ENCODE measurements around the gene RAX.

The RAX gene

GRCh38 chr18:59239642-59240041 is 33.6 kb downstream of the RAX start:
- DNase-seq = no peak

GRCh38 chr18:59238385-59238784 is 34.9 kb downstream of the RAX start:
- no peak for DNase-seq

- DNase-seq = no peak
These were observed 40.2 kb downstream of the RAX start for GRCh38 chr18:59233017-59233410.

- no peak for DNase-seq
These were observed 40.8 kb downstream of the RAX start for GRCh38 chr18:59232309-59233016.

GRCh38 chr18:59231877-59232276 is 41.4 kb downstream of the RAX start:
- DNase-seq = no peak

GRCh38 chr18:59231114-59231513 is 42.1 kb downstream of the RAX start:
- DNase-seq = no peak

- no peak for DNase-seq
These were observed 43.4 kb downstream of the RAX start for GRCh38 chr18:59229701-59230443.

GRCh38 chr18:59229191-59229590 is 44.1 kb downstream of the RAX start:
- DNase-seq = no peak

GRCh38 chr18:59228351-59228750 is 44.9 kb downstream of the RAX start:
- no peak for DNase-seq

GRCh38 chr18:59222341-59222740 is 50.9 kb downstream of the RAX start:
- DNase-seq = no peak

GRCh38 chr18:59220784-59221765 is 52.2 kb downstream of the RAX start:
- DNase-seq = no peak

- DNase-seq = no peak
These were observed 53.0 kb downstream of the RAX start for GRCh38 chr18:59220164-59220783.

GRCh38 chr18:59219672-59220163 is 53.5 kb downstream of the RAX start, which contains the start of gene GRP:
TSS of gene GRP (plus strand) at chr18:59220158. CDS start at chr18:59220266, 108 bp downstream.
- DNase-seq = no peak

GRCh38 chr18:59218018-59218417 is 55.2 kb downstream of the RAX start:
- DNase-seq = no peak
